Measurements from ENCODE around the gene PARS2. TPM values are rescaled to one million over a fixed set of nuclear protein-coding genes. Genes with fewer than 3 reads are reported as not detected.

PARS2 gene
- total and polyA plus RNA-seq, 9 donors, result 4.1 to 6.4 (median 4.6) TPM

GRCh38 chr1:54798769-54799641 lies 34.7 kb upstream of the PARS2 start:
- Histone ChIP-seq H3K4me1 (ENCODE audit: control insufficient read depth, insufficient read depth, low read length) (peaks cover 12% of the 10 kb centered on the region), H3K27ac (ENCODE audit: low read length) (no peak overlapping the region), H3K27me3 (ENCODE audit: control insufficient read depth, insufficient read depth, low read length) (peaks cover 31% of the 10 kb centered on the region), H3K4me3 (ENCODE audit: low read length) (no peak overlapping the region), H3K36me3 (ENCODE audit: control insufficient read depth, insufficient read depth, low read length) (no peaks in the 10 kb centered on the region), H3K9me3 (replicated peaks; ENCODE audit: control insufficient read depth, low read depth, low read length) (no peaks in the 10 kb centered on the region)
- DNase-seq, result no peak
- WGBS (ENCODE audit: insufficient coverage), result 72% methylated on average over 4 of the region's 6 CpGs

- Histone ChIP-seq H3K36me3 (ENCODE audit: control insufficient read depth, insufficient read depth, low read length) (no peaks in the 10 kb centered on the region), H3K4me3 (ENCODE audit: low read length) (no peak overlapping the region), H3K27ac (ENCODE audit: low read length) (no peak overlapping the region), H3K27me3 (ENCODE audit: control insufficient read depth, insufficient read depth, low read length) (peaks cover 33% of the 10 kb centered on the region), H3K4me1 (ENCODE audit: control insufficient read depth, insufficient read depth, low read length) (peaks cover 12% of the 10 kb centered on the region), H3K9me3 (replicated peaks; ENCODE audit: control insufficient read depth, low read depth, low read length) (no peaks in the 10 kb centered on the region)
- no peak for DNase-seq
- WGBS (ENCODE audit: insufficient coverage), result 50% methylated on average over 2 of the region's 3 CpGs
These were observed 33.9 kb upstream of the PARS2 start for GRCh38 chr1:54798206-54798605.

- no peak for DNase-seq
- 40% methylated on average over 1 of the region's 2 CpGs for WGBS (ENCODE audit: insufficient coverage)
- peaks cover 31% of the 10 kb centered on the region for H3K27me3 ChIP-seq (ENCODE audit: control insufficient read depth, insufficient read depth, low read length)
These were observed 32.6 kb upstream of the PARS2 start for GRCh38 chr1:54796902-54797301.

GRCh38 chr1:54795841-54796468 lies 31.6 kb upstream of the PARS2 start:
- Histone ChIP-seq H3K27ac (ENCODE audit: low read length) (no peak overlapping the region), H3K36me3 (ENCODE audit: control insufficient read depth, insufficient read depth, low read length) (no peaks in the 10 kb centered on the region), H3K9me3 (replicated peaks; ENCODE audit: control insufficient read depth, low read depth, low read length) (peaks cover 2% of the 10 kb centered on the region), H3K4me3 (ENCODE audit: low read length) (no peak overlapping the region), H3K4me1 (ENCODE audit: control insufficient read depth, insufficient read depth, low read length) (peaks cover 14% of the 10 kb centered on the region), H3K27me3 (ENCODE audit: control insufficient read depth, insufficient read depth, low read length) (peaks cover 22% of the 10 kb centered on the region)
- no peak for DNase-seq
- WGBS (ENCODE audit: insufficient coverage), result 90% methylated on average over 16 of the region's 18 CpGs

More at GRCh38 chr1:54796902-54797301, 32.6 kb upstream of the PARS2 start:
- H3K9me3 ChIP-seq (replicated peaks; ENCODE audit: control insufficient read depth, low read depth, low read length), result peaks cover under 1% of the 10 kb centered on the region
- H3K4me3 ChIP-seq (ENCODE audit: low read length), result no peak overlapping the region
- H3K36me3 ChIP-seq (ENCODE audit: control insufficient read depth, insufficient read depth, low read length), result no peaks in the 10 kb centered on the region
- no peak overlapping the region for H3K27ac ChIP-seq (ENCODE audit: low read length)
- peaks cover 20% of the 10 kb centered on the region for H3K4me1 ChIP-seq (ENCODE audit: control insufficient read depth, insufficient read depth, low read length)

GRCh38 chr1:54795356-54795665 lies 31.0 kb upstream of the PARS2 start:
- Histone ChIP-seq H3K36me3 (ENCODE audit: control insufficient read depth, insufficient read depth, low read length) (no peaks in the 10 kb centered on the region), H3K27ac (ENCODE audit: low read length) (no peak overlapping the region), H3K9me3 (replicated peaks; ENCODE audit: control insufficient read depth, low read depth, low read length) (peaks cover 2% of the 10 kb centered on the region), H3K4me1 (ENCODE audit: control insufficient read depth, insufficient read depth, low read length) (peaks cover 11% of the 10 kb centered on the region), H3K4me3 (ENCODE audit: low read length) (no peak overlapping the region), H3K27me3 (ENCODE audit: control insufficient read depth, insufficient read depth, low read length) (peaks cover 15% of the 10 kb centered on the region)
- no peak for DNase-seq
- 56% methylated on average over 1 of the region's 4 CpGs for WGBS (ENCODE audit: insufficient coverage)

- Histone ChIP-seq H3K36me3 (ENCODE audit: control insufficient read depth, insufficient read depth, low read length) (no peaks in the 10 kb centered on the region), H3K4me3 (ENCODE audit: low read length) (no peak overlapping the region), H3K27me3 (ENCODE audit: control insufficient read depth, insufficient read depth, low read length) (peaks cover 9% of the 10 kb centered on the region), H3K4me1 (ENCODE audit: control insufficient read depth, insufficient read depth, low read length) (peaks cover 11% of the 10 kb centered on the region), H3K27ac (ENCODE audit: low read length) (no peak overlapping the region), H3K9me3 (replicated peaks; ENCODE audit: control insufficient read depth, low read depth, low read length) (peaks cover 2% of the 10 kb centered on the region)
- DNase-seq, result no peak
- 56% methylated on average over 3 of the region's 4 CpGs for WGBS (ENCODE audit: insufficient coverage)
These were observed 30.4 kb upstream of the PARS2 start for GRCh38 chr1:54794451-54795355.

GRCh38 chr1:54792686-54793282 lies 28.5 kb upstream of the PARS2 start:
- DNase-seq, result peak; percentile 91
- peaks cover 2% of the 10 kb centered on the region for H3K9me3 ChIP-seq (replicated peaks; ENCODE audit: control insufficient read depth, low read depth, low read length)
- H3K4me3 ChIP-seq (ENCODE audit: low read length), result no peak overlapping the region
- 71% methylated on average over 1 of the region's 7 CpGs for WGBS (ENCODE audit: insufficient coverage)
- no peaks in the 10 kb centered on the region for H3K36me3 ChIP-seq (ENCODE audit: control insufficient read depth, insufficient read depth, low read length)
- peaks cover 11% of the 10 kb centered on the region for H3K4me1 ChIP-seq (ENCODE audit: control insufficient read depth, insufficient read depth, low read length)
- peaks cover 2% of the 10 kb centered on the region for H3K27me3 ChIP-seq (ENCODE audit: control insufficient read depth, insufficient read depth, low read length)
- no peak overlapping the region for H3K27ac ChIP-seq (ENCODE audit: low read length)

- H3K27ac ChIP-seq (ENCODE audit: low read length), result no peak overlapping the region
- no peaks in the 10 kb centered on the region for H3K36me3 ChIP-seq (ENCODE audit: control insufficient read depth, insufficient read depth, low read length)
- no peak for DNase-seq
- 83% methylated on average over 7 of the region's 13 CpGs for WGBS (ENCODE audit: insufficient coverage)
- peaks cover 2% of the 10 kb centered on the region for H3K27me3 ChIP-seq (ENCODE audit: control insufficient read depth, insufficient read depth, low read length)
- H3K4me1 ChIP-seq (ENCODE audit: control insufficient read depth, insufficient read depth, low read length), result peaks cover 11% of the 10 kb centered on the region
- peaks cover 2% of the 10 kb centered on the region for H3K9me3 ChIP-seq (replicated peaks; ENCODE audit: control insufficient read depth, low read depth, low read length)
- H3K4me3 ChIP-seq (ENCODE audit: low read length), result no peak overlapping the region
These were observed 27.7 kb upstream of the PARS2 start for GRCh38 chr1:54791880-54792522.

- no peaks in the 10 kb centered on the region for H3K27me3 ChIP-seq (ENCODE audit: control insufficient read depth, insufficient read depth, low read length)
- H3K4me3 ChIP-seq (ENCODE audit: low read length), result no peak overlapping the region
- H3K36me3 ChIP-seq (ENCODE audit: control insufficient read depth, insufficient read depth, low read length), result no peaks in the 10 kb centered on the region
- no peak overlapping the region for H3K27ac ChIP-seq (ENCODE audit: low read length)
- WGBS (ENCODE audit: insufficient coverage), result 0% methylated on average over 1 of the region's 5 CpGs
- H3K4me1 ChIP-seq (ENCODE audit: control insufficient read depth, insufficient read depth, low read length), result peaks cover 8% of the 10 kb centered on the region
- DNase-seq, result no peak
- peaks cover 2% of the 10 kb centered on the region for H3K9me3 ChIP-seq (replicated peaks; ENCODE audit: control insufficient read depth, low read depth, low read length)
These were observed 24.1 kb upstream of the PARS2 start for GRCh38 chr1:54788459-54788858.

Data from muscle of leg (tissue), 11 donors.